Neuronal stem cell (in vitro differentiated cells): ENCODE data around the gene SPTBN5.

ENCODE experiments used
- DNase-seq: peaks from one replicate; pipeline ENCODE4 v3.0.0-alpha.2; 2013; ENCODE audit warnings: low spot score
- H2AFZ ChIP-seq: one replicate; pipeline ENCODE4 v1.6.1; 2013; ENCODE audit warnings: mild to moderate bottlenecking, low read length, inconsistent platforms
- H2AK5ac ChIP-seq: 2 replicates; pipeline ENCODE4 v1.6.1; 2013; ENCODE audit warnings: low read depth, mild to moderate bottlenecking, inconsistent platforms, low read length, moderate library complexity, mixed read lengths
- H2BK120ac ChIP-seq: 2 replicates; pipeline ENCODE4 v1.6.1; 2013; ENCODE audit warnings: low read depth, mild to moderate bottlenecking, inconsistent platforms, low read length, moderate library complexity, mixed read lengths
- H2BK12ac ChIP-seq: one replicate; pipeline ENCODE4 v1.6.1; 2013; ENCODE audit warnings: low read length, inconsistent platforms
- H2BK15ac ChIP-seq: 2 replicates; pipeline ENCODE4 v1.6.1; 2013; ENCODE audit warnings: mild to moderate bottlenecking, low read length, inconsistent platforms, mixed read lengths
- H2BK5ac ChIP-seq: one replicate; pipeline ENCODE4 v1.6.1; 2013; ENCODE audit warnings: inconsistent platforms, mild to moderate bottlenecking, low read length, moderate library complexity
- H3K14ac ChIP-seq: one replicate; pipeline ENCODE4 v1.6.1; 2013; ENCODE audit warnings: low read length, inconsistent platforms
- H3K18ac ChIP-seq: 2 replicates; pipeline ENCODE4 v1.6.1; 2013; ENCODE audit warnings: low read length, inconsistent platforms
- H3K23ac ChIP-seq: 2 replicates; pipeline ENCODE4 v1.6.1; 2013; ENCODE audit warnings: low read depth, mild to moderate bottlenecking, mixed read lengths, low read length, inconsistent platforms; ENCODE audit not compliant: poor library complexity
- H3K27ac ChIP-seq: replicated peaks from 3 replicates; pipeline ENCODE4 v1.5.1; 2013; ENCODE audit warnings: low read length, inconsistent platforms
- H3K27me3 ChIP-seq, 3 experiments: 2 replicates each; pipeline ENCODE4 v1.6.1; 2013; ENCODE audit warnings: low read length in 3 of 3, mild to moderate bottlenecking in 2 of 3, inconsistent platforms in 1 of 3, low read depth in 1 of 3, mixed read lengths in 1 of 3, moderate library complexity in 1 of 3; ENCODE audit not compliant: control insufficient read depth in 3 of 3, insufficient read depth in 3 of 3
- H3K36me3 ChIP-seq, 2 donors: replicated peaks in 1 of 2; 2 replicates each; pipeline ENCODE4 v1.6.1; 2013; ENCODE audit warnings: low read length in 2 of 2; ENCODE audit not compliant: control insufficient read depth in 2 of 2, insufficient read depth in 2 of 2
- H3K4ac ChIP-seq: 2 replicates; pipeline ENCODE4 v1.6.1; 2013; ENCODE audit warnings: inconsistent platforms, mild to moderate bottlenecking, low read length, moderate library complexity
- H3K4me1 ChIP-seq, 2 donors: 1 replicate in 1 of 2; 2 replicates in 1 of 2; pipeline ENCODE4 v1.6.1; 2013; ENCODE audit warnings: low read length in 2 of 2, low read depth in 1 of 2; ENCODE audit not compliant: control insufficient read depth in 2 of 2, insufficient read depth in 1 of 2
- H3K4me2 ChIP-seq: one replicate; pipeline ENCODE4 v1.6.1; 2013; ENCODE audit warnings: mild to moderate bottlenecking, low read length, inconsistent platforms; ENCODE audit not compliant: insufficient read depth, poor library complexity, severe bottlenecking
- H3K4me3 ChIP-seq, 2 donors: 2 replicates each; pipeline ENCODE4 v1.5.1; 2013; ENCODE audit warnings: low read length in 2 of 2, mild to moderate bottlenecking in 2 of 2, inconsistent platforms in 1 of 2, moderate library complexity in 1 of 2
- H3K79me1 ChIP-seq: one replicate; pipeline ENCODE4 v1.6.1; 2013; ENCODE audit warnings: low read depth, mild to moderate bottlenecking, inconsistent platforms, low read length, moderate library complexity
- H3K9ac ChIP-seq: one replicate; pipeline ENCODE4 v1.6.1; 2013; ENCODE audit warnings: mild to moderate bottlenecking, low read depth, low read length, inconsistent platforms; ENCODE audit not compliant: poor library complexity
- H3K9me3 ChIP-seq, 2 donors: replicated peaks in 1 of 2; 2 replicates each; pipeline versions ENCODE3 to v1.6.1; 2013; ENCODE audit warnings: low read length in 2 of 2, mild to moderate bottlenecking in 2 of 2, inconsistent platforms in 1 of 2, low read depth in 1 of 2, mixed read lengths in 1 of 2, moderate library complexity in 1 of 2; ENCODE audit not compliant: control insufficient read depth in 2 of 2, insufficient read depth in 1 of 2
- H4K8ac ChIP-seq: one replicate; pipeline ENCODE4 v1.6.1; 2013; ENCODE audit warnings: low read depth, mild to moderate bottlenecking, inconsistent platforms, low read length, moderate library complexity
- H4K91ac ChIP-seq: one replicate; pipeline ENCODE4 v1.6.1; 2013; ENCODE audit warnings: low read length, low read depth, mild to moderate bottlenecking, inconsistent platforms; ENCODE audit not compliant: poor library complexity
- WGBS, 2 donors: extraction: QIAGEN DNeasy Blood & Tissue Kit; methylation state at CpG; one replicate each; pipeline ENCODE4 v1.1.7; 2013; ENCODE audit warnings: missing lambda C conversion rate in 2 of 2, mixed read lengths in 1 of 2; ENCODE audit not compliant: insufficient read length in 2 of 2, insufficient replicate concordance in 1 of 2; ENCODE audit errors: extremely low coverage in 2 of 2; 5-methylcytosine and 5-hydroxymethylcytosine counted together

SPTBN5 gene

DNA sequence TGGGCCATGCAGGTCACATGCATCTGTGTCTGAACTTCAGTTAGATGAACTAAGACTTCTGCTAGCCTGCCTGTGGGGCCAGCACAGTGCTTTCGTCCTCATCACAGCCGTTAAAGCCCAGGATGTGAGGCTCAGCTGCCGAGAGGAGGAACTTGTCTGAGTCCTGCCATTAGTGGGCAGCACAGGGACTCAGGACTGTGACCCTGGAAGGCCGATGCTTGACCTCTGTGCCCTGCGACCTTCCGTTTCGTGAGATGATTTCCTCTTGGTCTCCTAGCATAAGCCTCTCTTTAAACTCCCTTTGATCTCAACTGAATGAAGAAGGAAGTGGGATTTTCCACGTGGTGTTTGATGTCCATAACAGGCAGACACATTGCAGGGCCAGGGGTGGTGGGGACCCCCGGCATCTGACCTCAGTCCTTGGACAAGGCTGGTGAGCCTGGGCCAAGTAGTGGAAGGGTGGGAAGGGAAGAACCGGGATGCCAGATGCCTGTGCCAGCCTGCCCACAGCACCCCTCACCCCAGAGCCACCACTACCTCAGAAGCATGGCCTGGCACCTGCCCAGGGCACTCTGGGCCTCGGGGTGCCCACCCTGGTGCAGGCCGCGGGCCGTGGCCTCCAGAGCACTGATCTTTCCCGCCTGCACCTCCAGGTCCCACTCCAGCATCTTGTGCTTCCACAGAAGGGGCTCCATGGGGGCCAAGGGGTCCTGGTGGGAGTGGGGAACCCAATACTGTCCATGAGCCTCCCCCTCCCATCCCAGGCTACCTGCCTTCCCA lies 33.6 kb downstream of the SPTBN5 start:
- Histone ChIP-seq H4K8ac (no peak overlapping the region), H3K4me2 (no peak overlapping the region), H3K9me3 (peaks cover 0 to 3% of the 10 kb centered on the region in 2 donors)

DNA sequence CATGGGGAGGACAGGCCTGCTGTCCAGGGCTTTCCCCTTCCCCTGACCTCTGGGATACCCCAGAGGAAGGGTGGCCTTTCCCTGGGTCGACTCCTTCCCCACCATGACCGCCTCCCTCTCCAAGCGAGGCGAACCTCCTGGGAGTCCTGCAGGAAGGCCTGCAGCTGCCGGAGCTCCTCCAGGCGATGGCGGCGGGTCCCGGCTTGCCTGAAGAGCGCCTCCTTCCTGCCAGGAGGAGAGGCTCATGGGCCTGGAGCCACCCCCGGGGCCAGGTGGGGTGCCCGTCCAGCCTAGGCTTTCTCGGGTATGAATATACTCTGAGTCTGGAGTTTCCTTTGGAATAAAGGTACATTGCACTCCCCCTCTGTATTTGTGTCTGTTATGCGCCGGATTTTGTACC lies 35.1 kb downstream of the SPTBN5 start:
- WGBS, 2 donors, result no CpG with 5 or more reads among the region's 15 CpGs
- Histone ChIP-seq H3K79me1 (peaks cover 2% of the 10 kb centered on the region), H3K18ac (peak overlapping the region; percentile 90), H3K27ac (no peak overlapping the region), H3K36me3 (no peaks in the 10 kb centered on the region), H3K4ac (no peak overlapping the region), H2BK5ac (peak overlapping the region; percentile 67), H3K23ac (peak overlapping the region; percentile 83), H3K14ac (no peak overlapping the region), H3K4me2 (no peak overlapping the region), H3K27me3 (no peaks in the 10 kb centered on the region), H2AFZ (no peak overlapping the region), H2BK12ac (peak overlapping the region; percentile 91), H2BK120ac (no peak overlapping the region), H3K9me3 (peaks cover 0 to 3% of the 10 kb centered on the region in 2 donors), H3K9ac (no peak overlapping the region), H2BK15ac (no peak overlapping the region), H3K4me1 (peaks cover 12 to 20% of the 10 kb centered on the region in 2 donors), H4K8ac (no peak overlapping the region), H3K4me3 (no peak overlapping the region), H4K91ac (no peak overlapping the region), H2AK5ac (peak overlapping the region; percentile 25)
- no peak for DNase-seq

More for the DNA sequence above, 33.6 kb downstream of the SPTBN5 start:
- Histone ChIP-seq H3K4me3 (no peak overlapping the region), H4K91ac (no peak overlapping the region), H2BK120ac (no peak overlapping the region), H2BK15ac (no peak overlapping the region), H3K36me3 (no peaks in the 10 kb centered on the region), H2BK12ac (peak overlapping the region; percentile 23), H3K27me3 (no peaks in the 10 kb centered on the region), H2BK5ac (no peak overlapping the region), H3K23ac (peak overlapping the region; percentile 31), H3K18ac (peak overlapping the region; percentile 53), H3K79me1 (peaks cover under 1% of the 10 kb centered on the region), H2AFZ (peak overlapping the region; percentile 78), H3K14ac (no peak overlapping the region), H3K9ac (no peak overlapping the region), H2AK5ac (peak overlapping the region; percentile 85), H3K27ac (no peak overlapping the region), H3K4ac (peak overlapping the region; percentile 70), H3K4me1 (peaks cover 8 to 16% of the 10 kb centered on the region in 2 donors)
- no peak for DNase-seq
- WGBS, 2 donors, result no CpG with 5 or more reads among the region's 15 CpGs

- Histone ChIP-seq H3K9ac (peak overlapping the region; percentile 30), H3K14ac (no peak overlapping the region), H4K91ac (no peak overlapping the region), H2BK15ac (no peak overlapping the region), H3K36me3 (no peaks in the 10 kb centered on the region), H3K27me3 (no peaks in the 10 kb centered on the region), H2AFZ (no peak overlapping the region), H3K4me1 (peaks cover 12 to 18% of the 10 kb centered on the region in 2 donors), H3K4me3 (no peak overlapping the region), H3K4me2 (no peak overlapping the region), H3K18ac (peak overlapping the region; percentile 31), H2BK5ac (no peak overlapping the region), H3K23ac (no peak overlapping the region), H4K8ac (no peak overlapping the region), H2AK5ac (peak overlapping the region; percentile 78), H2BK12ac (peak overlapping the region; percentile 81), H3K27ac (no peak overlapping the region), H2BK120ac (no peak overlapping the region), H3K9me3 (peaks cover 0 to 3% of the 10 kb centered on the region in 2 donors), H3K4ac (no peak overlapping the region), H3K79me1 (peaks cover 2% of the 10 kb centered on the region)
- no CpG with 5 or more reads among the region's 9 CpGs for WGBS, 2 donors
- no peak for DNase-seq
Measured at GRCh38 chr15:41857316-41857715, 36.5 kb downstream of the SPTBN5 start.

GRCh38 chr15:41856716-41857115 lies 37.1 kb downstream of the SPTBN5 start:
- Histone ChIP-seq H2BK5ac (no peak overlapping the region), H2BK120ac (no peak overlapping the region), H3K4me3 (no peak overlapping the region), H2BK15ac (peak overlapping the region; percentile 67), H4K91ac (no peak overlapping the region), H3K36me3 (no peaks in the 10 kb centered on the region), H3K9ac (peak overlapping the region; percentile 30), H3K4me2 (no peak overlapping the region), H3K9me3 (peaks cover 0 to 3% of the 10 kb centered on the region in 2 donors), H3K27ac (no peak overlapping the region), H3K18ac (peak overlapping the region; percentile 90), H2AFZ (no peak overlapping the region), H4K8ac (no peak overlapping the region), H3K14ac (no peak overlapping the region), H3K4ac (no peak overlapping the region), H3K27me3 (no peaks in the 10 kb centered on the region), H3K4me1 (peaks cover 10 to 13% of the 10 kb centered on the region in 2 donors), H3K23ac (no peak overlapping the region), H2BK12ac (no peak overlapping the region), H2AK5ac (peak overlapping the region; percentile 78), H3K79me1 (peaks cover 2% of the 10 kb centered on the region)
- WGBS, 2 donors, result no CpG with 5 or more reads among the region's 12 CpGs
- no peak for DNase-seq
